ENCODE data around the gene RYR1. TPM values are rescaled to one million over a fixed set of nuclear protein-coding genes. Genes with fewer than 3 reads are reported as not detected.
A peak's percentile ranks its signal among the peaks of the same experiment; 100 is the strongest.

Gene RYR1
- total RNA-seq, 1 experiment from 2014 or later: 34.2 TPM

DNA sequence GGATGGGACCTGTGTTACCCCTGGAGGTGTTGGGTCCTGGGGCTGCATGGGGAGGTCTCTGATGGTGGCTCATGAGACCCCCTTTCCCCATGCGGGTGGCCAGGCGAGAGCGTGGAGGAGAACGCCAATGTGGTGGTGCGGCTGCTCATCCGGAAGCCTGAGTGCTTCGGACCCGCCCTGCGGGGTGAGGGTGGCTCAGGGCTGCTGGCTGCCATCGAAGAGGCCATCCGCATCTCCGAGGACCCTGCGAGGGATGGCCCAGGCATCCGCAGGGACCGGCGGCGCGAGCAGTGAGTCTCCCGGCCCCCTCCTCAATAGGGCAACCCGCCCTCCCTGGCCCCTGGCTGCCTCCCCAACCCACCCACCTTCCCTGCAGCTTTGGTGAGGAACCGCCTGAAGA, 66.0 kb downstream of the RYR1 start:
- intact Hi-C loops (cut with micrococcal nuclease; ENCODE audit: unreplicated experiment): no loop called here
- CTCF ChIA-PET: no interaction called here

DNA sequence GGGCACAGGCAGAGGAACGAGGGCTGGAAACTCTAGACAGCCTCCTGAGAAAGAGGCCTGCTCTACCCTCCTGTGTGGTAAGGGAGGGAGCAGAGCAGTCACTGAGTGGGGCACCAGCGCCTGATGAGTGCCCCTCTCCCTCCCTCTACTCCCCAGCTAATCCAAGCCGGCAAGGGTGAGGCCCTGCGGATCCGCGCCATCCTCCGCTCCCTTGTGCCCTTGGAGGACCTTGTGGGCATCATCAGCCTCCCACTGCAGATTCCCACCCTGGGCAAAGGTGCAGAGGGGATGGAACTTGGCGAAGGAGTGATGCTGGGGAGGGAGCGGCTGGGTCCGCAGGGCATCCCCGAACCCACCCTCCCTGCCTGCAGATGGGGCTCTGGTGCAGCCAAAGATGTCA, 67.0 kb downstream of the RYR1 start:
- H3K9me3 ChIP-seq (ENCODE audit: control insufficient read depth, insufficient read depth, low read depth, low read length): no peaks in the 10 kb centered on the region
- CTCF ChIA-PET: no interaction called here
- no peak overlapping the region for H3K27ac ChIP-seq (ENCODE audit: low read length)
- H3K4me3 ChIP-seq (ENCODE audit: low read depth in 2 of 2, low read length in 2 of 2): no peak overlapping the region
- in situ Hi-C loops (cut with HindIII; ENCODE audit: low pct_unique_long_range_greater_than_20kb, low sequenced_read_pairs): loop anchor here (5.0 kb wide), 1 partner anchor 47 kb away; no protein-coding TSS in a partner anchor
- POLR2A ChIA-PET: interaction anchor here (0.6 kb wide), 1 partner anchor 39 kb away, joined by 11 read pairs; no protein-coding TSS in a partner anchor
- DNase-seq (ENCODE audit: low read depth, low spot score): no peak
- BruUV-seq (replicated peaks): no TSS peak
- H3K27me3 ChIP-seq (ENCODE audit: control insufficient read depth, insufficient read depth, low read length): 0 out of 2 replicates have a peak, but pooled peaks cover 3% of the 10 kb centered on the region
- no peak for TF ChIP-seq TCF7L2 (IDR thresholded peaks at IDR 0.05; ENCODE audit: low read depth, low read length)
- TF ChIP-seq, protein P1, sequence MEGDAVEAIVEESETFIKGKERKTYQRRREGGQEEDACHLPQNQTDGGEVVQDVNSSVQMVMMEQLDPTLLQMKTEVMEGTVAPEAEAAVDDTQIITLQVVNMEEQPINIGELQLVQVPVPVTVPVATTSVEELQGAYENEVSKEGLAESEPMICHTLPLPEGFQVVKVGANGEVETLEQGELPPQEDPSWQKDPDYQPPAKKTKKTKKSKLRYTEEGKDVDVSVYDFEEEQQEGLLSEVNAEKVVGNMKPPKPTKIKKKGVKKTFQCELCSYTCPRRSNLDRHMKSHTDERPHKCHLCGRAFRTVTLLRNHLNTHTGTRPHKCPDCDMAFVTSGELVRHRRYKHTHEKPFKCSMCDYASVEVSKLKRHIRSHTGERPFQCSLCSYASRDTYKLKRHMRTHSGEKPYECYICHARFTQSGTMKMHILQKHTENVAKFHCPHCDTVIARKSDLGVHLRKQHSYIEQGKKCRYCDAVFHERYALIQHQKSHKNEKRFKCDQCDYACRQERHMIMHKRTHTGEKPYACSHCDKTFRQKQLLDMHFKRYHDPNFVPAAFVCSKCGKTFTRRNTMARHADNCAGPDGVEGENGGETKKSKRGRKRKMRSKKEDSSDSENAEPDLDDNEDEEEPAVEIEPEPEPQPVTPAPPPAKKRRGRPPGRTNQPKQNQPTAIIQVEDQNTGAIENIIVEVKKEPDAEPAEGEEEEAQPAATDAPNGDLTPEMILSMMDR (IDR thresholded peaks at IDR 0.05): no peak
- ATAC-seq: 0 out of 2 replicates have a peak, but pooled peaks have one; percentile 20
- no peaks in the 10 kb centered on the region for H3K36me3 ChIP-seq (ENCODE audit: control insufficient read depth, insufficient read depth, low read length)
- intact Hi-C loops (cut with micrococcal nuclease; ENCODE audit: unreplicated experiment): loop anchor here (10.0 kb wide), 1 partner anchor 354 kb away; no protein-coding TSS in a partner anchor
- no peaks in the 10 kb centered on the region for H3K4me1 ChIP-seq (ENCODE audit: control insufficient read depth, insufficient read depth, low read length)

More for the DNA sequence above, 66.0 kb downstream of the RYR1 start:
- H3K27me3 ChIP-seq (ENCODE audit: control insufficient read depth, insufficient read depth, low read length): 0 out of 2 replicates have a peak, but pooled peaks cover 3% of the 10 kb centered on the region
- TF ChIP-seq, protein P1 (IDR thresholded peaks at IDR 0.05): no peak
- no peak for TF ChIP-seq POLR2AphosphoS5 (IDR thresholded peaks at IDR 0.05; ENCODE audit: low read depth, low read length)
- TF ChIP-seq, protein P2, sequence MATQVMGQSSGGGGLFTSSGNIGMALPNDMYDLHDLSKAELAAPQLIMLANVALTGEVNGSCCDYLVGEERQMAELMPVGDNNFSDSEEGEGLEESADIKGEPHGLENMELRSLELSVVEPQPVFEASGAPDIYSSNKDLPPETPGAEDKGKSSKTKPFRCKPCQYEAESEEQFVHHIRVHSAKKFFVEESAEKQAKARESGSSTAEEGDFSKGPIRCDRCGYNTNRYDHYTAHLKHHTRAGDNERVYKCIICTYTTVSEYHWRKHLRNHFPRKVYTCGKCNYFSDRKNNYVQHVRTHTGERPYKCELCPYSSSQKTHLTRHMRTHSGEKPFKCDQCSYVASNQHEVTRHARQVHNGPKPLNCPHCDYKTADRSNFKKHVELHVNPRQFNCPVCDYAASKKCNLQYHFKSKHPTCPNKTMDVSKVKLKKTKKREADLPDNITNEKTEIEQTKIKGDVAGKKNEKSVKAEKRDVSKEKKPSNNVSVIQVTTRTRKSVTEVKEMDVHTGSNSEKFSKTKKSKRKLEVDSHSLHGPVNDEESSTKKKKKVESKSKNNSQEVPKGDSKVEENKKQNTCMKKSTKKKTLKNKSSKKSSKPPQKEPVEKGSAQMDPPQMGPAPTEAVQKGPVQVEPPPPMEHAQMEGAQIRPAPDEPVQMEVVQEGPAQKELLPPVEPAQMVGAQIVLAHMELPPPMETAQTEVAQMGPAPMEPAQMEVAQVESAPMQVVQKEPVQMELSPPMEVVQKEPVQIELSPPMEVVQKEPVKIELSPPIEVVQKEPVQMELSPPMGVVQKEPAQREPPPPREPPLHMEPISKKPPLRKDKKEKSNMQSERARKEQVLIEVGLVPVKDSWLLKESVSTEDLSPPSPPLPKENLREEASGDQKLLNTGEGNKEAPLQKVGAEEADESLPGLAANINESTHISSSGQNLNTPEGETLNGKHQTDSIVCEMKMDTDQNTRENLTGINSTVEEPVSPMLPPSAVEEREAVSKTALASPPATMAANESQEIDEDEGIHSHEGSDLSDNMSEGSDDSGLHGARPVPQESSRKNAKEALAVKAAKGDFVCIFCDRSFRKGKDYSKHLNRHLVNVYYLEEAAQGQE (IDR thresholded peaks at IDR 0.05; ENCODE audit: insufficient read depth in 1 of 2, low read depth in 2 of 2, low read length in 1 of 2): no peak
- POLR2A ChIA-PET: interaction anchor here (0.7 kb wide), 1 partner anchor 280 kb away, joined by 17 read pairs; no protein-coding TSS in a partner anchor
- ATAC-seq: no peak
- no peaks in the 10 kb centered on the region for H3K9me3 ChIP-seq (ENCODE audit: control insufficient read depth, insufficient read depth, low read depth, low read length)
- no peak for DNase-seq (ENCODE audit: low read depth, low spot score)
- H3K36me3 ChIP-seq (ENCODE audit: control insufficient read depth, insufficient read depth, low read length): no peaks in the 10 kb centered on the region
- no peaks in the 10 kb centered on the region for H3K4me1 ChIP-seq (ENCODE audit: control insufficient read depth, insufficient read depth, low read length)
- in situ Hi-C loops (cut with HindIII; ENCODE audit: low pct_unique_long_range_greater_than_20kb, low sequenced_read_pairs): no loop called here
- no peak overlapping the region for H3K27ac ChIP-seq (ENCODE audit: low read length)
- BruUV-seq (replicated peaks): no TSS peak
- no peak overlapping the region for H3K4me3 ChIP-seq (ENCODE audit: low read depth in 2 of 2, low read length in 2 of 2)
